Thoracic aorta (tissue), 2 donors: ENCODE results near the gene PITPNM3. TPM values are rescaled to one million over a fixed set of nuclear protein-coding genes. Genes with fewer than 3 reads are reported as not detected.

Source experiments
- ATAC-seq: fragments of 150-250 bp; one replicate; pipeline ENCODE4 v1.8.0; 2017; ENCODE audit warnings: low read depth; ENCODE audit not compliant: insufficient number of reproducible peaks, low FRiP score
- DNase-seq: peaks from one replicate; pipeline ENCODE4 v3.0.0-alpha.2; 2020; ENCODE audit warnings: low spot score
- H3K27ac ChIP-seq, 2 donors: fragments of 200-600 bp; sonication (generic); 1 replicate in 1 of 2; 2 replicates in 1 of 2; pipeline ENCODE4 v1.5.1; 2016; ENCODE audit warnings: mild to moderate bottlenecking in 2 of 2, moderate library complexity in 2 of 2
- H3K27me3 ChIP-seq: fragments of 200-600 bp; sonication (generic); replicated peaks from 2 replicates; pipeline ENCODE4 v1.6.0; 2016; ENCODE audit warnings: mild to moderate bottlenecking; ENCODE audit not compliant: insufficient read depth
- H3K36me3 ChIP-seq: fragments of 200-600 bp; sonication (generic); one replicate; pipeline ENCODE4 v1.5.1; 2016
- H3K4me1 ChIP-seq, 2 donors: fragments of 200-600 bp; sonication (generic); 1 replicate in 1 of 2; 2 replicates in 1 of 2; pipeline versions ENCODE4 v1.5.1 to v1.6.0; 2016; ENCODE audit warnings: low read depth in 2 of 2, mild to moderate bottlenecking in 1 of 2; ENCODE audit not compliant: control insufficient read depth in 1 of 2
- H3K4me3 ChIP-seq: fragments of 200-600 bp; sonication (generic); 2 replicates; pipeline ENCODE4 v1.5.1; 2016; ENCODE audit warnings: mild to moderate bottlenecking
- H3K9me3 ChIP-seq: fragments of 200-600 bp; sonication (generic); 2 replicates; pipeline ENCODE4 v1.5.1; 2016
- CTCF ChIP-seq: fragments of 200-600 bp; sonication (generic); IDR thresholded peaks from one replicate; pipeline ENCODE4 v1.5.1; 2019; ENCODE audit warnings: antibody characterized with exemption
- total RNA-seq, 2 donors: library from RNA; depleted of rRNA; stranded (reverse); fragments of >200 nt; gene quantifications; one replicate each; pipeline versions ENCODE4 v1.1.0 to v1.2.3, GENCODE V29; 2016

Gene PITPNM3
- total RNA-seq, 2 donors from 2014 or later = 1.8 to 3.1 TPM

GRCh38 chr17:6435051-6435450, 121.3 kb downstream of the PITPNM3 start, which contains the start of gene AIPL1:
Gene AIPL1, minus strand, starts transcription at chr17:6435121. Its CDS starts 17 bp downstream, at chr17:6435104.
- DNase-seq = no peak
- no peak for TF ChIP-seq CTCF

GRCh38 chr17:6430769-6431168, 125.6 kb downstream of the PITPNM3 start:
- Histone ChIP-seq H3K27ac (no peak overlapping the region), H3K36me3 (no peaks in the 10 kb centered on the region), H3K27me3 (no peaks in the 10 kb centered on the region), H3K4me1 (no peaks in the 10 kb centered on the region), H3K4me3 (no peak overlapping the region), H3K9me3 (peaks cover 3% of the 10 kb centered on the region)
- ATAC-seq = no peak
- no peak for DNase-seq
- TF ChIP-seq CTCF = no peak

More at GRCh38 chr17:6435051-6435450, 121.3 kb downstream of the PITPNM3 start, which contains the start of gene AIPL1:
- no peaks in the 10 kb centered on the region for H3K4me1 ChIP-seq
- ATAC-seq = no peak
- peaks cover 3% of the 10 kb centered on the region for H3K9me3 ChIP-seq
- no peaks in the 10 kb centered on the region for H3K36me3 ChIP-seq
- no peak within 1 kb of the TSS for H3K27ac ChIP-seq
- no peaks in the 10 kb centered on the region for H3K27me3 ChIP-seq
- no peak within 1 kb of the TSS for H3K4me3 ChIP-seq

GRCh38 chr17:6429266-6429665, 127.1 kb downstream of the PITPNM3 start:
- no peak overlapping the region for H3K27ac ChIP-seq
- H3K27me3 ChIP-seq = no peaks in the 10 kb centered on the region
- no peak for DNase-seq
- H3K4me3 ChIP-seq = no peak overlapping the region
- no peak for ATAC-seq
- H3K9me3 ChIP-seq = peaks cover 3% of the 10 kb centered on the region
- H3K36me3 ChIP-seq = no peaks in the 10 kb centered on the region
- H3K4me1 ChIP-seq = no peaks in the 10 kb centered on the region
- no peak for TF ChIP-seq CTCF

- no peak overlapping the region for H3K27ac ChIP-seq
- peaks cover 3% of the 10 kb centered on the region for H3K9me3 ChIP-seq
- H3K27me3 ChIP-seq = no peaks in the 10 kb centered on the region
- DNase-seq (no peak), ATAC-seq (no peak)
- no peak overlapping the region for H3K4me3 ChIP-seq
- H3K4me1 ChIP-seq = no peaks in the 10 kb centered on the region
- no peaks in the 10 kb centered on the region for H3K36me3 ChIP-seq
- no peak for TF ChIP-seq CTCF
These were observed 128.0 kb downstream of the PITPNM3 start for GRCh38 chr17:6428207-6428965.

- DNase-seq (no peak), ATAC-seq (no peak)
- H3K27ac ChIP-seq = no peak overlapping the region
- H3K36me3 ChIP-seq = no peaks in the 10 kb centered on the region
- TF ChIP-seq CTCF = no peak
- H3K4me1 ChIP-seq = no peaks in the 10 kb centered on the region
- H3K9me3 ChIP-seq = peaks cover 3% of the 10 kb centered on the region
- H3K4me3 ChIP-seq = peak overlapping the region; percentile 29
- no peaks in the 10 kb centered on the region for H3K27me3 ChIP-seq
These were observed 129.0 kb downstream of the PITPNM3 start for GRCh38 chr17:6427279-6427781.
